ENCODE results near the gene CD1B.

Gene CD1B

DNA sequence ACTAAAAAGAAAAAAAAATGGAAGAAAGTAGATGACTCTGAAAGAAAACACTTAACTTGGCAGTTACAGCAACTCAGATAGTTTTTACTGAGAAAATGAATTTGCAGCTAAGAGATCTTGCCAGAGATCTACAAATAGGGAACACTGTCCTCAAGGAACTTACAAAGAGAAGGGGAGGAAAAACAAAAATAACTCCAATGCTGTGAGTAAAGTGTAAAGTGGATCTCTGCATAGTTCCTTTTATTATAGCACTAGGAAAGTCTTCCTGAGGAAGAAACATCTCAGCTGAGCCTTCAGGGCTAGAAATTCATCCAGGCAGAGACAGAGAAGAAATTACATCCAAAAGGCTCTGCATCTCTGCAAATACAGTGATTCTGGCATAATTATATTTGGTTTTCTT, 3.9 kb downstream of the CD1B start:
- H3K27me3 ChIP-seq, result peaks cover 28% of the 10 kb centered on the region
- no peaks in the 10 kb centered on the region for H3K36me3 ChIP-seq
- no peak overlapping the region for H3K27ac ChIP-seq
- no peaks in the 10 kb centered on the region for H3K9me3 ChIP-seq
- TF ChIP-seq, protein P1, sequence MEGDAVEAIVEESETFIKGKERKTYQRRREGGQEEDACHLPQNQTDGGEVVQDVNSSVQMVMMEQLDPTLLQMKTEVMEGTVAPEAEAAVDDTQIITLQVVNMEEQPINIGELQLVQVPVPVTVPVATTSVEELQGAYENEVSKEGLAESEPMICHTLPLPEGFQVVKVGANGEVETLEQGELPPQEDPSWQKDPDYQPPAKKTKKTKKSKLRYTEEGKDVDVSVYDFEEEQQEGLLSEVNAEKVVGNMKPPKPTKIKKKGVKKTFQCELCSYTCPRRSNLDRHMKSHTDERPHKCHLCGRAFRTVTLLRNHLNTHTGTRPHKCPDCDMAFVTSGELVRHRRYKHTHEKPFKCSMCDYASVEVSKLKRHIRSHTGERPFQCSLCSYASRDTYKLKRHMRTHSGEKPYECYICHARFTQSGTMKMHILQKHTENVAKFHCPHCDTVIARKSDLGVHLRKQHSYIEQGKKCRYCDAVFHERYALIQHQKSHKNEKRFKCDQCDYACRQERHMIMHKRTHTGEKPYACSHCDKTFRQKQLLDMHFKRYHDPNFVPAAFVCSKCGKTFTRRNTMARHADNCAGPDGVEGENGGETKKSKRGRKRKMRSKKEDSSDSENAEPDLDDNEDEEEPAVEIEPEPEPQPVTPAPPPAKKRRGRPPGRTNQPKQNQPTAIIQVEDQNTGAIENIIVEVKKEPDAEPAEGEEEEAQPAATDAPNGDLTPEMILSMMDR (IDR thresholded peaks at IDR 0.05), result no peak
- no peaks in the 10 kb centered on the region for H3K4me1 ChIP-seq (ENCODE audit: control insufficient read depth in 1 of 2, insufficient read depth in 1 of 2, low read depth in 1 of 2, low read length in 1 of 2)
- H3K4me3 ChIP-seq (ENCODE audit: low read depth in 1 of 2, low read length in 1 of 2), result no peak overlapping the region

DNA sequence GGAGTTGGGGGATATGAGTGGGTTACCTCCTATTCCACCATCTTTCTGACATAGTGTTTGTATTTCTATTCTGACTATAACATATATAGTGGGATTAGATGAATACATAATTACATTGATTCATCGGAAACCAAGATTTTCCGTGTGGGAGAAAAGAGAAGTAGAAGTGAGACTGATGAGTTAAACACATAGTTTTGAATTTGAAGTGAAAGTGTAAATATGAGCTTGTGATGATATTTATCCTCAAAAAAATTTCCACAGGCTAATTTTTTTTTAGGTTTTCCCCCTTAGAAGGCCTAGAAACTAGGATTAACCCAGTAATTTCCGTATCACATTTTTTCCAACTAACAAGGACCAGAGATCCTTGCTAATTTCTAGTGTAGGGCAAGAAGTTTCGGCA, 6.9 kb downstream of the CD1B start:
- H3K36me3 ChIP-seq, result no peaks in the 10 kb centered on the region
- H3K4me3 ChIP-seq (ENCODE audit: low read depth in 1 of 2, low read length in 1 of 2), result no peak overlapping the region
- no peak overlapping the region for H3K27ac ChIP-seq
- no peaks in the 10 kb centered on the region for H3K4me1 ChIP-seq (ENCODE audit: control insufficient read depth in 1 of 2, insufficient read depth in 1 of 2, low read depth in 1 of 2, low read length in 1 of 2)
- TF ChIP-seq, protein P1 (IDR thresholded peaks at IDR 0.05), result no peak
- peaks cover 7% of the 10 kb centered on the region for H3K27me3 ChIP-seq
- H3K9me3 ChIP-seq, result no peaks in the 10 kb centered on the region

DNA sequence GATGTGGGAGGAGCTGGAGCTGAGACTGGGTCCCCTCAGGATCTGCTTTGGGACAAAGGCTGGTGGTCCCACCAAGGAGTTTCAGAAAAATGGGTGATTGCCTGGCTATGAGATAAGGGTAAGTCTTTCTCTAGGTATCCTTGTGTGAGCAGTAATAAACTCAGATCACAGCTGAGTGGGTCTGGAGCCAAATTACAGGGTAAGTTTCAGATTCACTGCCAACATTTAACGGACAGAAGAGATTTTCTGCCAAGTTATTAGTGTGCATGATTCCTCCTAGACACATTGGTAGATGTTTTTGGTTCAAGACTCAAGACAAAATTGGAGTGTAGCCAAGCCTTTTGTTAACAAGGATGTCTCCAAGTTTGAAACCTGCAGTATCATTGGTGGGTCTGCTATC, 7.5 kb downstream of the CD1B start:
- TF ChIP-seq, protein P1 (IDR thresholded peaks at IDR 0.05), result no peak
- no peak overlapping the region for H3K27ac ChIP-seq
- H3K9me3 ChIP-seq, result no peaks in the 10 kb centered on the region
- H3K27me3 ChIP-seq, result peaks cover 7% of the 10 kb centered on the region
- H3K4me1 ChIP-seq (ENCODE audit: control insufficient read depth in 1 of 2, insufficient read depth in 1 of 2, low read depth in 1 of 2, low read length in 1 of 2), result no peaks in the 10 kb centered on the region
- no peaks in the 10 kb centered on the region for H3K36me3 ChIP-seq
- H3K4me3 ChIP-seq (ENCODE audit: low read depth in 1 of 2, low read length in 1 of 2), result no peak overlapping the region

GRCh38 chr1:158311066-158311465, 20.3 kb downstream of the CD1B start:
- no peaks in the 10 kb centered on the region for H3K9me3 ChIP-seq
- no peaks in the 10 kb centered on the region for H3K4me1 ChIP-seq (ENCODE audit: control insufficient read depth in 1 of 2, insufficient read depth in 1 of 2, low read depth in 1 of 2, low read length in 1 of 2)
- H3K27me3 ChIP-seq, result no peaks in the 10 kb centered on the region
- H3K4me3 ChIP-seq (ENCODE audit: low read depth in 1 of 2, low read length in 1 of 2), result no peak overlapping the region
- no peaks in the 10 kb centered on the region for H3K36me3 ChIP-seq
- no peak overlapping the region for H3K27ac ChIP-seq
- TF ChIP-seq, protein P1 (IDR thresholded peaks at IDR 0.05), result no peak

DNA sequence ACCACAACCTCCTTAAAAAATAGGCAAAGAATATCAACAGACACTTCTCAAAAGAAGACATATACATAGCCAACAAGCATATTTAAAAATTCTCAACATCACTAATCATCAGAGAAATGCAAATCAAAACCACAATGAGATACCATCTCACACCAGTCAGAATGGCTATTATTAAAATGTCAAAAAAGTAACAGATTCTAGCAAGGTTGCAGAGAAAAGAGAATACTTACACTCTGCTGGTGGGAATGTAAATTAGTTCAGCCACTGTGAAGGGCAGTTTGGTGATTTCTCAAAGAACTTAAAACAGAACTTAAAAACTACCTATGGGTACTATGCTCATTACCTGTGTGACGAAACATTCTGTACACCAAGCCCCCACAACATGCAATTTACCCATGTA, 20.7 kb downstream of the CD1B start:
- Histone ChIP-seq H3K4me1 (ENCODE audit: control insufficient read depth in 1 of 2, insufficient read depth in 1 of 2, low read depth in 1 of 2, low read length in 1 of 2) (no peaks in the 10 kb centered on the region), H3K4me3 (ENCODE audit: low read depth in 1 of 2, low read length in 1 of 2) (no peak overlapping the region), H3K27ac (no peak overlapping the region), H3K27me3 (no peaks in the 10 kb centered on the region), H3K9me3 (no peaks in the 10 kb centered on the region), H3K36me3 (no peaks in the 10 kb centered on the region)
- TF ChIP-seq, protein P1 (IDR thresholded peaks at IDR 0.05), result no peak

GRCh38 chr1:158295791-158296190, 35.5 kb downstream of the CD1B start:
- H3K4me3 ChIP-seq (ENCODE audit: low read depth in 1 of 2, low read length in 1 of 2), result no peak overlapping the region
- no peaks in the 10 kb centered on the region for H3K36me3 ChIP-seq
- TF ChIP-seq, protein P1 (IDR thresholded peaks at IDR 0.05), result no peak
- no peaks in the 10 kb centered on the region for H3K4me1 ChIP-seq (ENCODE audit: control insufficient read depth in 1 of 2, insufficient read depth in 1 of 2, low read depth in 1 of 2, low read length in 1 of 2)
- H3K27ac ChIP-seq, result no peak overlapping the region
- peaks cover 7% of the 10 kb centered on the region for H3K27me3 ChIP-seq
- H3K9me3 ChIP-seq, result no peaks in the 10 kb centered on the region
